Liver (tissue), 3 donors: ENCODE measurements around the gene CENPF.

Source experiments
- CTCF ChIP-seq: fragments of 150-350 bp; IDR thresholded peaks from 2 replicates; pipeline ENCODE4 v1.5.1; 2017; ENCODE audit warnings: improper control_type of control experiment, low read depth, low read length; ENCODE audit not compliant: missing input control
- JUND ChIP-seq, 2 donors: IDR thresholded peaks; 2 replicates each; pipeline ENCODE4 v1.6.1; 2016; ENCODE audit warnings: antibody characterized with exemption in 2 of 2
- REST ChIP-seq: IDR thresholded peaks from 2 replicates; pipeline ENCODE4 v1.6.1; 2016; ENCODE audit warnings: antibody characterized with exemption, mild to moderate bottlenecking
- RXRA ChIP-seq, 2 donors: IDR thresholded peaks; 2 replicates each; pipeline ENCODE4 v1.6.1; 2017 to 2018; ENCODE audit warnings: antibody characterized with exemption in 2 of 2, mild to moderate bottlenecking in 1 of 2
- donor health status: healthy.
- donor health status: healthy.

GRCh38 chr1:214633686-214634085 lies 30.7 kb downstream of the CENPF start:
- no peak for TF ChIP-seq JUND (IDR thresholded peaks at IDR 0.05)
- no peak for TF ChIP-seq CTCF
- no peak for TF ChIP-seq REST
- TF ChIP-seq RXRA (IDR thresholded peaks at IDR 0.05), result no peak
